ENCODE results near the gene HMGCS1.
"Not testable (repeated sequence)": the region's sequence is repeated elsewhere in the genome, so short reads cannot be mapped to it uniquely, and the experiment has no call there.

The HMGCS1 gene

DNA sequence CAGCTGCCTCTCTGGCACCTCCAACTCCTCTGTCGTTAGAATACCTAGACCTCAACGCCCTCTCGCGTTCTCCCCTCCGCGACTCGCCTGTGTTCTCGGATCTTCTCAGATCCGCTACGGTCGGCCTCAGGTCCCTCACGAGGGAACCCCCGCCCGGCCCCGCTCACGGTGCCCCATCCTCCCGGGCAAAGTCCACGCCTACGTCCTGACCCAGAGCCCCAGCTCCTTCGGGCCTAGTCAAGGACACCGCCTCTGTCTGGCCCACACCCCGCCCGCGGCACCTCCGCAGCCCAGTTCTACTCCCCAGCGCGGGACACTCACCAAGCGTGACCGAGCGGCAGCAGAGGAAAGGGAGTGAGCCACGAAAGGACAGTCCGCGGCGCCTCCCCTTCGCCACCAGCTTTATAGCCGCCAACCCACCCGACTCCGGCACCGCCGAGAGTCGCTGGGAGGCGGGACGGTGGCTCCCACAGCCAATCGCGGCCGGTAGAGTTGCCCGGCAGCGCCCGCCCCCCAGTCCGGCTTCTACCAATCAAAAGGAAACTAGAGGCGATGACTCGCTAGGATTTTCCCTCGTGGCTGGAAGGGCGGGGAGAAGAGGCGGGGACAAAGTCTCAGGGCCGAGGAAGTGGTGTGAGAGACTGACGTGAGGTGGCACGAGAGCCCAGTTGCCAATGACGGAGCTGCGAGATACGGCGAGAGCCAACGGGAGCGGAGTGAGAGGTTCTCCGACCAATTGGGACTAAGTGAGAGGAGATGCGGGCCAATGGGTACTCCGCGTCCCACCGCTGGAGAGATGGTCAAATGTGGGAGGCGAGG lies at the start of gene HMGCS1:
TSS of gene HMGCS1 (minus strand) at position 378 of the 819 bp plus-strand sequence. CDS start 14,447 bp downstream, outside the sequence.
- DNase-seq (ENCODE audit: low spot score): peak; percentile 100

- DNase-seq (ENCODE audit: low spot score): no peak
Measured at GRCh38 chr5:43358726-43359125, 45.5 kb upstream of the HMGCS1 start.

- no peak for DNase-seq (ENCODE audit: low spot score)
Measured at GRCh38 chr5:43358301-43358700, 45.1 kb upstream of the HMGCS1 start.

GRCh38 chr5:43357878-43358281 lies 44.7 kb upstream of the HMGCS1 start:
- no peak for DNase-seq (ENCODE audit: low spot score)

- DNase-seq (ENCODE audit: low spot score): no peak
Measured at GRCh38 chr5:43357067-43357466, 43.9 kb upstream of the HMGCS1 start.

- DNase-seq (ENCODE audit: low spot score): no peak
Measured at GRCh38 chr5:43354774-43355173, 41.6 kb upstream of the HMGCS1 start.

DNA sequence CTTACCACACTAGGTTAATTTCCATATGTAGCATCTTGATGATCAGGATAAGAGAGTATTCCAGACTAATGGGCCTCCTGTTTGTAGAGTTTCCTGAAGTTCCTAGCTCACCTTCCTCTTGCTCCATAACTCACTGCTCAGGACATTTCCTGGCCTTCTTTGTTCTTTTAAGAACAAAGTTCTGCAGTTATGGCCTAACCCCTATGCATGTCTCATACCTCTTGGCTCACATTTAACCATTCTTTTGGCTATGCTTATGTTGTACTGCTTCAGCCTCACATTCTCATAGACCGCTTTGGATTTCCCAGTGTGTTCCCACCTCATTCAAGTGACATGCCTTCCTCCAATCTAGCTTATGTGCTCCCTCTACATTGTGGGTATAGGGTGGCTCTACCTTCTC lies 40.5 kb upstream of the HMGCS1 start:
- DNase-seq (ENCODE audit: low spot score): no peak

DNA sequence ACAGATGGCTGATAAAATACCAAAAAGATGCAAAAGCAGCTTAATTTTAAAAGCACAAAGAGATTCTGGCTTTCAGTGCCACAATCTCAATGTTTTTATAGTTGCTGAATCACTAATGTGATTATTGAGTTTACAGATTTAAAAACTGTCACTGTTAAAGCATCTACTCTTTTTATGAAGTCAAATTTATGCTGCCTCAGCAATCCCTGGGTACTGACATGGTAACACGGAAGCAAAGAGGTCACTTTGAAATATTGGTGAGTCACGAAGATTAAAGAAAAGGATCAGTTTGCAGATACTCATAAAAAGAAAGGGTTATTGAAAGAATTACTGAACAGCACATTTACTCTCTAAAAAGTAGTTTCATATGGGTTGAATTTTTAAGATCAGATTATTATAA lies 39.7 kb upstream of the HMGCS1 start:
- no peak for DNase-seq (ENCODE audit: low spot score)

GRCh38 chr5:43352131-43352530 lies 38.9 kb upstream of the HMGCS1 start:
- no peak for DNase-seq (ENCODE audit: low spot score)

GRCh38 chr5:43348861-43349363 lies 35.7 kb upstream of the HMGCS1 start:
- DNase-seq (ENCODE audit: low spot score): no peak

DNA sequence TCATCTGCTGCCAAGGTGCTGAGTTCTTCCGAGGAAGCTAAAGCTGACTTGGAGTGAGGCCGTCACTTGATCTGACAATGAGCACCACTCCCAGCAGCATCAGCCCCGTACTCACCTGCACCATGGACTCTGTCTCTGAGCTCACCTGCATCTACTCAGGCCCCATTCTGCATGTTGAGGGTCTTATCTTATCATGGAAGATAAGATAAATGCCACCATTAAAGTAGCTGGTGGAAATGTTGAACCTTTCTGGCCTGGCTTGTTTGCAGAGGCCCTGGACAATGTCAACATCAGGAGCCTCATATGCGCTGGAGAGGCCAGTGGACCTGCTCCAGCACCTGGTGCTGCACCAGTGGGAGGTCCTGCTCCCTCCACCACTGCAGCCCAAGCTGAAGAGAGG lies 35.0 kb upstream of the HMGCS1 start:
- no peak for DNase-seq (ENCODE audit: low spot score)

DNA sequence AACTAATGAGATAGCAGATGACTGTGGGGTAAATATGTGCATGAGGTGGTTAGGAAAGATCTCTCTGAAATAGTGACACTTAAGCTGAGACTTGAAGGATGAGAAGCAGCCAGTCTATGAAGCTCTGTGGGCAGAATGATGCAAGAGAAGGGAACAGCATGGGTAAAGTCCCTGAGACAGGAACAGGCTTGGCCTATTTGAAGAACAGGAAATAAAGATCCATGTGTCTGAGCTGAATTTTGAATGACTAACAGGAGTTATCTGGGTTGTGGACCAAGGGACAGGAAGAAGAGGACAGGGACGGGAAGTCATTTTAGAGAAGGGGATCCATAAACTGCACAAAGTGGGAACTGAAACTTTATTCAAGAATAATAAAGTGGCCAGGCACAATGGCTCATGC lies 25.6 kb upstream of the HMGCS1 start:
- no peak for DNase-seq (ENCODE audit: low spot score)

DNA sequence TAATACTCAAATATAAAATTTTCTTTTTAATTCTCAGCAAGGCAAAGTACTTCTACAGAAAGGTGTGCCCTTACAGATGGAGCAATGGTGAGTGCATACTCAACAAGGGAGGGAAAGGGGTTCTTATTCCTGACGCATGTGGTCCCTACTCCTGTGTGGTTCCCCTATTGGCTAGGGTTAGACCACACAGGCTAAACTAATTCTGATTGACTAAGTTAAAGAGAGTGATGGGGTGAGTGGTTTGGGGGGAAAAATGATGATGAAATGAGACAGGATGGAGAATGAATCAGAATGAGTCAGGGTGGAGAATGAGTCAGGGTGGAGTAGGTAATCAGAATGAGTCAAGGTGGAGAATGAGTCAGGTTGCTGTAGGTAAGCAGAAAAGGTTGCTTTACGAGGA lies 22.9 kb upstream of the HMGCS1 start:
- no peak for DNase-seq (ENCODE audit: low spot score)

GRCh38 chr5:43335681-43336080 lies 22.5 kb upstream of the HMGCS1 start:
- DNase-seq (ENCODE audit: low spot score): no peak

GRCh38 chr5:43332401-43332800 lies 19.2 kb upstream of the HMGCS1 start:
- no peak for DNase-seq (ENCODE audit: low spot score)

DNA sequence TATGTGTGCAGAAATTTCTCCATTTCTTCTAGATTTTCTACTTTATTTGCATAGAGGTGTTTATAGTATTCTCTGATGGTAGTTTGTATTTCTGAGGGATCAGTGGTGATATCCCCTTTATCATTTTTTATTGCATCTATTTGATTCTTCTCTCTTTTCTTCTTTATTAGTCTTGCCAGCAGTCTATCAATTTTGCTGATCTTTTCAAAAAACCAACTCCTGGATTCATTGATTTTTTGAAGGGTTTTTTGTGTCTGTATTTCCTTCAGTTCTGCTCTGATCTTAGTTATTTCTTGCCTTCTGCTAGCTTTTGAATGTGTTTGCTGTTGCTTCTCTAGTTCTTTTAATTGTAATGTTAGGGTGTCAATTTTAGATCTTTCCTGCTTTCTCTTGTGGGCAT lies 12.4 kb upstream of the HMGCS1 start:
- not testable (repeated sequence) for DNase-seq (ENCODE audit: low spot score)

DNA sequence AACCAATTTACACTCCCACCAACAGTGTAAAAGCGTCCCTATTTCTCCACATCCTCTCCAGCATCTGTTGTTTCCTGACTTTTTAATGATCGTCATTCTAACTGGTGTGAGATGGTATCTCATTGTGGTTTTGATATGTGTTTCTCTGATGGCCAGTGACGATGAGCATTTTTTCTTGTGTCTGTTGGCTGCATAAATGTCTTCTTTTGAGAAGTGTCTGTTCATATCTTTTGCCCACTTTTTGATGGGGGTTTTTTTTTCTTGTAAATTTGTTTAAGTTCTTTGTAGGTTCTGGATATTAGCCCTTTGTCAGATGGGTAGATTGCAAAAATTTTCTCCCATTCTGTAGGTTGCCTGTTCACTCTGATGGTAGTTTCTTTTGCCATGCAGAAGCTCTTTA lies 10.3 kb upstream of the HMGCS1 start:
- not testable (repeated sequence) for DNase-seq (ENCODE audit: low spot score)

DNA sequence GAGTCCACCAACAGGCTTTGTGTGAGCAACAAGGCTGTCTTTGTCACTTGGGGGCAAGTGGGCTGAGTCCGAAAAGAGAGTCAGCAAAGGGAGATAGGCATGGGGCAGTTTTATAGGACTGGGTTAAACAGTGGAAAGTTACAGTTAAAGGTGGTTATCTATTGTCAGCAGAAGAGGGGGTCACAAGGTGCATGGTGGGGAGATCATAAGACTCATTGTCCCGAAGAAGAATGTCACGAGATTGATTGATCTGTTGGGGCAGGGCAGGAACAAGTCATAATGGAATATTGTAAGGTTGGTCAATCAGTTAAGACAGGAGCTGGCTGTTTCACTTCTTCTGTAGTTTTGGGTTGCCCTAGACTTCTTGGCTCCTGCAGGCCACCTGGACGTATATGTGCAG lies 7.6 kb upstream of the HMGCS1 start:
- DNase-seq (ENCODE audit: low spot score): no peak

GRCh38 chr5:43316421-43316820 lies 3.2 kb upstream of the HMGCS1 start:
- DNase-seq (ENCODE audit: low spot score): no peak

DNA sequence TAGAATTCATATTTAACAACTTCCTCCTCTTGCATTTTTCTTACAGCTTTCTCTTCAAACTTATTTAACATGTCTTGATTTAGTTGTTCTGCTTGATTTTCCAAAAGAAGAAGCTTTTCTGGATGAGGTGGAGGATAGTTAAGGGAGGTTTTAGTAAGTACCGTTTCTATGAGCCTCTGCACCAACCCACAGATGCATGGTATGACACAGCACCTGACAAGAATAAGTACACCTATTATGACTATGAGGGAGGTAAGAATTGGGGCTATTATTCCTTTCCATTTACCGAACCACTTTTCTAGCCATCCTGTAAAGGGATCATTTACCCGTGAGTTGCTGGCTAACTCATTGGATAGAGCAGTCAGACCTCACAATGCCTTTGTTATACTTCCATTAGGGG lies 2.5 kb upstream of the HMGCS1 start:
- DNase-seq (ENCODE audit: low spot score): no peak

GRCh38 chr5:43315263-43315662 lies 2.1 kb upstream of the HMGCS1 start:
- DNase-seq (ENCODE audit: low spot score): peak; percentile 63

DNA sequence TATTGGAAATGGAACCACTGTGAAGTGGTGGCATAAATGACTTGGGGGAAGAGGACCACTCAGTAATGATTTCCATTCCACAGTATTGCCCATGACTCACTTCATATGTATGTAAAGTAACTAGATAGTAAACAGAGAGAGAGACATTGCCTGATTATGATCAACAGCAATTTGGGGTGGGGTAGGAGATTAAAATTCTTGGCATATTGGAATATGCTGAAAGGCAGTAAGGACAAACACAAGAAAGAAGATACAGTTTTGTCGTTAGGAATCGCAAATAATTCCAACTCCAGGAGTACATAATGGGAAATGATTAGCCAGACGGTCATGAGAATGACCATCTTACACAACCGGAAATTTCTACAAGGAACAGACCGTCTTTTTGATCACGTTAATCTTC lies 1.5 kb upstream of the HMGCS1 start:
- no peak for DNase-seq (ENCODE audit: low spot score)

DNA sequence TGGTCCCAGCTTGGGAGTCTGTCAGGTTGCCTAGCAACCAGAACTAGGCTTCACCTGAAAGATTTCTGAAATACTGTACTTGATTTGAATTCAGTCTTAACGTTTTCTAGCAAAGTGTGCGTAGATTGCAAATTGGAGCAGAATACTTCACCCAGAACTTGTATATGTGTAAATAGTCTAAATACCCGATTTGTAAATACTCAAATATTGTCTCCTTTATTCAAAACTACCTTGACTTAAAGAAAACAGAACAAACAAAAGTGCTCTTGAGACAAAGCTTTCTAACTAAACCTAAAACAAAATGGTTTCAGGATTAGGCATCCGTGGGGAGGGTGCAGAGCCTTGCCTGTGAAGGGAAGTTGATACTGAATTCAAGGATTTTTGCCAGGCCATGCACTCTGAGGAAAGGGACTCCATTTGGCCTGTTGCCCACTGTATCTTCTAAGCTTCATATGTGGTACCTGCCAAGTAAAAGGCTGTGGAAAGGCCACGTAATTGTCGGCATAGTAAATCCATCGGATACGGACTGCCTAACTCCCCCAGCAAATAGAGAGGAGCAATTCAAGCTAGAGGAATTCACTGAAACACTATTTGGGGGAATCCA lies 744 bp upstream of the HMGCS1 start:
- DNase-seq (ENCODE audit: low spot score): no peak

- DNase-seq (ENCODE audit: low spot score): no peak
Measured at GRCh38 chr5:43312699-43313034, 545 bp downstream of the HMGCS1 start.
